ENCODE measurements around the gene MMP27. TPM values are rescaled to one million over a fixed set of nuclear protein-coding genes. Genes with fewer than 3 reads are reported as not detected.

The MMP27 gene
- total RNA-seq, 2 experiments from 2014 or later, result not detected

DNA sequence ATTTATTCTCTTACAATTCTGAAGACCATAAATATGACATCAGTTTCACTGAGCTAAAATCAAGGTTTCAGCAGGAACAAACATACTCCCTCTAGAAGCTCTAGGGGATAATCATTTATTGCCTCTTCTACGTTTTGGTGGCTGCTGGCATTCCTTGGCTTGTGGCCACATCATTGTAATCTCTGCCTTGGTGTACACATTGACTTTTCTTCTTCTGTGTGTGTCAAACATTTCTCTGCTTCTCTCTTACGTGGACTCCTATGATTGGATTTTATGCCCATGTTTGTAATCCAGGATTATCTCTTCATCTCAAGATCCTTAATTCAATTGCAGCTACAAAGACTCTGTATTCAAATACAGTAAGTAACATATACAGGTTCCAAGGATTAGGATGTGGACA is 50.0 kb downstream of the MMP27 start:
- CTCF ChIA-PET, result interaction anchor here (0.8 to 1.2 kb wide), 3 partner anchors 10 to 124 kb away, joined by 3 to 6 read pairs (median 3); no protein-coding TSS in a partner anchor
- POLR2A ChIA-PET, result no interaction called here
- intact Hi-C loops (cut with DNase I, micrococcal nuclease), result no loop called here
- Mint-ChIP-seq H3K4me1 (no peaks in the 10 kb centered on the region), H3K9me3 (ENCODE audit: low read depth) (peaks cover 2% of the 10 kb centered on the region), H3K36me3 (ENCODE audit: low read depth) (no peaks in the 10 kb centered on the region), H3K27me3 (peaks cover 23% of the 10 kb centered on the region), H3K27ac (no peak overlapping the region), H3K4me3 (no peak overlapping the region)
- DNase-seq (no peak), ATAC-seq (no peak)

DNA sequence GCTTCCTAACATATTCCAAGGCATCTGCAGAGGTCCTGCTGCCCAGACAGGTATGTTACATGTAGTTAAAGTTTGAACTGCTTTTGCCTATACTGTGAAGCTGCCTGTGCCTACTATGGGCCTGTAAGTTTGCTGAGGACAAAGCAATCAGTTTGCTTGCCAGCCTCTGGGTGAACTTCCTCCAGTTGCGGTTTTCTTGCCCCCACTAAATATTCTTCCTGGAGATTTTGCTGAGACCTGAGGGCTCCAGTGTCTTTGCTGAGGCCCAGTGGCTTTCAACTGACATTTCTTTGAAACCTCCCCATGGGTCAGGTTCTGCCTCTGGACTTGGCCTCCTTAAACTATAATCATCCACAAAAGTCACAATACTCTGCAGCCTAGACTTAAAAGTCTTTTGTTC is 50.8 kb downstream of the MMP27 start:
- DNase-seq (no peak), ATAC-seq (no peak)
- Mint-ChIP-seq H3K27me3 (peaks cover 25% of the 10 kb centered on the region), H3K36me3 (ENCODE audit: low read depth) (no peaks in the 10 kb centered on the region), H3K4me3 (no peak overlapping the region), H3K27ac (no peak overlapping the region), H3K9me3 (ENCODE audit: low read depth) (peaks cover 2% of the 10 kb centered on the region), H3K4me1 (no peaks in the 10 kb centered on the region)
- ChIA-PET POLR2A (no interaction called here), CTCF (interaction anchor here (0.8 to 1.2 kb wide), 3 partner anchors 9 to 123 kb away, joined by 3 to 6 read pairs (median 3); no protein-coding TSS in a partner anchor)
- intact Hi-C loops (cut with DNase I, micrococcal nuclease), result no loop called here

DNA sequence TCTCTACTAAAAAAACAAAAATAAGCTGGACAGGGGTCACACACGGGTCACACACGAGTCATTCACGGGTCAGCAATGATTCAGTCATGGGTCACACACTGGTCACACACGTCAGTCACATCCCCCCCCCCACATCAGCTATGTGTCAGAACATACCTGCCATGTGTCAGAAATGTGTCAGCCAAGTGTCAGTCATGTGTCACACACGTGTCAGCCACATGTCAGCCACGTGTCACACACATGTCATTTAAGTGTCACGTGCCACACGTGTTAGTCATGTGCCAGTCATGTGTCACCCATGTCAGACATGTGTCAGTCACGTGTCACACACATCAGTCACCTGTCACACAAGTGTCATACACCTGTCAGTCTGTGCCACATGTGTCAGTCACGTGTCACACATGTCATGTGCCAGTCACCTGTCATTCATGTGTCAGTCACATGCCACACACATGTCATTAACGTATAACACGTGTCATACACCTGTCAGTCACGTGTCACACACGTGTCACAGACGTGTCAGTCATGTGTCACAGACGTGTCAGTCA is 51.8 kb downstream of the MMP27 start:
- CTCF ChIA-PET, result interaction anchor here (1.6 kb wide), 1 partner anchor 12 kb away, joined by 6 read pairs; no protein-coding TSS in a partner anchor
- Mint-ChIP-seq H3K4me1 (no peaks in the 10 kb centered on the region), H3K9me3 (ENCODE audit: low read depth) (peaks cover 2% of the 10 kb centered on the region), H3K27ac (no peak overlapping the region), H3K27me3 (peaks cover 22% of the 10 kb centered on the region), H3K4me3 (no peak overlapping the region), H3K36me3 (ENCODE audit: low read depth) (no peaks in the 10 kb centered on the region)
- DNase-seq, result peak; percentile 8
- intact Hi-C loops (cut with DNase I, micrococcal nuclease), result no loop called here
- POLR2A ChIA-PET, result no interaction called here
- ATAC-seq, result peak; percentile 12

DNA sequence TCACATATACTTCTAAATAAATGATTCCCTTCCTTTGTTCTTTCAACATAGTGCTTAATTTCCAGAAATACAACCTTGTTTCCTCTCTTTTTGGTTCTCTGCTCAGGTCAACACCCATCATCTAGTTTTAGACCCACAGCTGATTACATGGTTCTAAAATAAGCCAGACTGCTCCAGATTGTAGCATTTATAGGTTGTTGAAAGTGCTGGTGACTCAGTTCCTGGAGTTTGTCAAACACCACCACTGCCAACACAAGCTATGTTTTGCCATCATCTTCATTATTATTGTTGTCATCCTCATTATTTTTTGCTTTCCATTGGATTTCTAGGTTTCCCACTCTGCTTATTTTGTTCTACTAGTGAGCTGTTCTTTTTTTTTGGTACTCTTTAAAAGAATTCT is 58.1 kb downstream of the MMP27 start:
- Mint-ChIP-seq H3K4me3 (no peak overlapping the region), H3K27ac (no peak overlapping the region), H3K4me1 (no peaks in the 10 kb centered on the region), H3K9me3 (ENCODE audit: low read depth) (no peaks in the 10 kb centered on the region), H3K27me3 (peaks cover 9% of the 10 kb centered on the region), H3K36me3 (ENCODE audit: low read depth) (no peaks in the 10 kb centered on the region)
- intact Hi-C loops (cut with DNase I, micrococcal nuclease), result no loop called here
- ChIA-PET POLR2A (no interaction called here), CTCF (no interaction called here)
- ATAC-seq (no peak), DNase-seq (no peak)

DNA sequence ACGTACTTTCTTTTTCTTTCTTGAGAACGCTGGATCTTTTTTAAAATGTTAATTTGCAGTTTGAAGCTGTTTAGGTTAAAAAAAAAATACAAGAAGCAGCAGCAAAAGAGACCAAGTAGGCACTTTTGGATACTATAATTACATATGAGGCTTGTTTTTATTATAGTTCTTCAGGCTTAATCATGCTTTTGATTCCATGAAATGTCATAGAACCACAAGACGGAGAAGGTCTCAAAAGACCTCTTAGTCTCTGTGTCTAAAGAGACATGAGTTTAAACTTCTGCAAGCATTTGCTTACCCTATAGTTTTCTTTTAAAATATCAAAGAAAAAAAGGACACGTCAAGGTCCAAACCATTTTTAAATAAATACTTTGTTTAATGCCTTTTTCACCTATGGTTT is 61.6 kb downstream of the MMP27 start:
- ATAC-seq, result no peak
- CTCF ChIA-PET, result no interaction called here
- intact Hi-C loops (cut with DNase I, micrococcal nuclease), result no loop called here
- no peaks in the 10 kb centered on the region for H3K36me3 Mint-ChIP-seq (ENCODE audit: low read depth)
- POLR2A ChIA-PET, result no interaction called here
- H3K27me3 Mint-ChIP-seq, result no peaks in the 10 kb centered on the region
- H3K4me3 Mint-ChIP-seq, result no peak overlapping the region
- no peaks in the 10 kb centered on the region for H3K4me1 Mint-ChIP-seq
- H3K27ac Mint-ChIP-seq, result no peak overlapping the region
- DNase-seq, result no peak
- H3K9me3 Mint-ChIP-seq (ENCODE audit: low read depth), result no peaks in the 10 kb centered on the region

Other genes with a start within 250 kb of the MMP27 start
- gene MMP7, start 175.0 kb downstream of the MMP27 start, total RNA-seq, result not detected
- not detected for gene MMP20, start 80.4 kb downstream of the MMP27 start, total RNA-seq
- not detected for gene MMP8, start 19.2 kb upstream of the MMP27 start, total RNA-seq
- gene MMP10, start 74.9 kb upstream of the MMP27 start, total RNA-seq, result not detected
- not detected for gene MMP1, start 92.4 kb upstream of the MMP27 start, total RNA-seq
- gene MMP3, start 137.8 kb upstream of the MMP27 start, total RNA-seq, result not detected
- gene MMP12, start 169.2 kb upstream of the MMP27 start, total RNA-seq, result not detected
- not detected for gene MMP13, start 250.0 kb upstream of the MMP27 start, total RNA-seq